Measurements from ENCODE around the gene PGLYRP2.
A peak's percentile ranks its signal among the peaks of the same experiment; 100 is the strongest.
"Not testable (repeated sequence)": the region's sequence is repeated elsewhere in the genome, so short reads cannot be mapped to it uniquely, and the experiment has no call there.

Gene PGLYRP2, protein sequence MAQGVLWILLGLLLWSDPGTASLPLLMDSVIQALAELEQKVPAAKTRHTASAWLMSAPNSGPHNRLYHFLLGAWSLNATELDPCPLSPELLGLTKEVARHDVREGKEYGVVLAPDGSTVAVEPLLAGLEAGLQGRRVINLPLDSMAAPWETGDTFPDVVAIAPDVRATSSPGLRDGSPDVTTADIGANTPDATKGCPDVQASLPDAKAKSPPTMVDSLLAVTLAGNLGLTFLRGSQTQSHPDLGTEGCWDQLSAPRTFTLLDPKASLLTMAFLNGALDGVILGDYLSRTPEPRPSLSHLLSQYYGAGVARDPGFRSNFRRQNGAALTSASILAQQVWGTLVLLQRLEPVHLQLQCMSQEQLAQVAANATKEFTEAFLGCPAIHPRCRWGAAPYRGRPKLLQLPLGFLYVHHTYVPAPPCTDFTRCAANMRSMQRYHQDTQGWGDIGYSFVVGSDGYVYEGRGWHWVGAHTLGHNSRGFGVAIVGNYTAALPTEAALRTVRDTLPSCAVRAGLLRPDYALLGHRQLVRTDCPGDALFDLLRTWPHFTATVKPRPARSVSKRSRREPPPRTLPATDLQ

GRCh38 chr19:15479391-15480345 is at the start of gene PGLYRP2:
PGLYRP2 (minus strand) TSS chr19:15479501; CDS start chr19:15479371, 130 bp downstream.
- DNase-seq: peak; percentile 59

- no peak for DNase-seq
Observed at GRCh38 chr19:15527705-15528104, 48.4 kb upstream of the PGLYRP2 start.

DNA sequence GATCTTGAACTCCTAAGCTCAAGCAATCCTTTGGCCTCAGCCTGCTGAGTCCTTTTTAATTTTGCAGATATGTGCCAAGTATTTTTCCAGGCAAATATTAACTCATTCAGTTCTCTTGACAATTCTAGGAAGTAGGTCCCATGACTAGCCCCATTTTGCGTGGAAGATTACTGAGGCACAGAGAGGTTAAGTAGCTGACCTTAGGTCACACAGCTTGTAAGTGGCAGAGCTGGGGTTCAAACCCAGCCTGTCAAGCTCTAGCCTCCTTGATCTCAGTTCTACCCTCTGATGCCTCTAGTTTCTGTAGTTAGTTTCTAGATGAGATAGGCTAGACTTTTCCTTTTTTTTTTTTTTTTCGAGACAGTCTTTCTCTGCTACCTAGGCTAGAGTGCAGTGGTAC is 47.1 kb upstream of the PGLYRP2 start:
- no peak for DNase-seq

GRCh38 chr19:15525291-15525690 is 46.0 kb upstream of the PGLYRP2 start:
- DNase-seq: no peak

DNA sequence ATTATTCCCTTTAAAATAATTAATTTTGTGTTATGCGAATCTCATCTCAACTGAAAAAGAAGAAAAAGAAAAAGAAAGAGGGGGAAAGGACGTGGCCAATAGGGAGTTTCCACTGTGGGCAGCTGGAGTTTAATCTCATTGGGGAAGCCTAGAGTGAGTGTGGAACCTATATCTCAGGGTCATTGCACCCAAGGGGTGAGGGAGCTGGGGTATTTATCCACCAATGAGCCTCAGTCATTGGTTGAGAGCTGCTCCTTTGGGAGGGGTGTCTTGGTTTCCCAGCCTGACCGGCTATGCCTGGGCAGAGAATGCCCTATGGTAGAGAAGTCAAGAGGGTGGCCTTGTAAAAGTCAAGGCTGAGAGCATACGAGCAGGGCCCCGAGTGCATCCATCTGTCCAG is 45.5 kb upstream of the PGLYRP2 start:
- DNase-seq: no peak

DNA sequence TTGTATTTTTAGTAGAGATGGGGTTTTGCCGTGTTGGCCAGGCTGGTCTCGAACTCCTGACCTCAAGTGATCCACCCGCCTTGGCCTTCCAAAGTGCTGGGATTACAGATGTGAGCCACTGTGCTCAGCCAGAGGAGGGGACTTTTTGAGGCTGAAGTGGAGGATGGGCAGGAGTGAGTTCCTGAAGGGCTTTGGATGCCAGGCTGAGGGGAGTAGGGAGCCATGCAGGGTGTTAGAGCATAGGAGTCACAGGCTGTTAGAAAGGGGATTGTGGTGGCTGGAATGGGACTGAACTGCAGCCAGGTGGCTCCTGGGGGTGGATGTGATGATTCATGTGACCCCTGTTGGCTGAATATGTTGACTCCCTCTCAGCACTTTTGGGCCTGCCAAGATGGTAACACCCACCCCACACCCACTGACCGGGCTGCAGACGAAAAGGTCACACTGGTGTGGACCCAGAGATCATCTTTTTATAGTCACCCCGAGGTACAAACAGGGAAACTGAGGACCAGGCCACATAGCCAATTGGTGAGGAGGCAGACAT is 40.2 kb upstream of the PGLYRP2 start:
- no peak for DNase-seq

DNA sequence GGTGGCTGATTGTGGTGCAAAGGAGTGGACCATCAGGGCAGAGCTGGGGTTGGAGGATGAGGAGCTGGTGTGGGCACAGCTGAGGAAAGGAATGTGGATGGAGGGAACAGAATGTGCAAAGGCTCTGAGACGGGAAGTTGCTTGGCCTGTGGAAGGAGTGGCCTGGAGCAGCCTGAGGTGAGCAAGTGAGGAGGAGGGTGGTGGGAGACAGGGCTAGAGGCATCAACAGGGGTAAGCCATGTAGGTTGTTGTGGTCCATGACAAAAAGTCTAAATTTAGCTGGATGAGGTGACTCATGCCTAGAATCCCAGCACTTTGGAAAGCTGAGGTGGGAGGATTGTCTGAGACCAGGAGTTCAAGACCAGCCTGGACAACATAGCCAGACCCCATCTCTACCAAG is 38.5 kb upstream of the PGLYRP2 start:
- no peak for DNase-seq

DNA sequence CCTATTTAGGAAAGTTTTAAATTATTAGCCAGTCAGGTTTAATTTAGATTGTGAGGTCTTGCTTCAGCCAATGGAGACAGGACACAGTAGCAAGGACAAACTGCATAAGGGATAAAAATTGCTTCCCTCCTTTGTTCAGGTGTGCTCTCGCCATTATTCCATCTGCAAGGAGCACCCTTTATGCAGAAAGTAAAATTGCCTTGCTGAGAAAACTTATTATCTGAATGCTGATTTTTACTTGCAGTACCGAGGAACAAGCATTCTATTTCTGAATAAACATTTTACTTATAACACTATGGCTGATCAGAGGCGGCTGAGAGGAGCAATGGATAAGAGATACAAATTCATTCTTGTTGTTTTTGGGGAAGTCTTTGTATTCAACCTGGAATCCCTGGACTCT is 37.1 kb upstream of the PGLYRP2 start:
- peak; percentile 4 for DNase-seq

DNA sequence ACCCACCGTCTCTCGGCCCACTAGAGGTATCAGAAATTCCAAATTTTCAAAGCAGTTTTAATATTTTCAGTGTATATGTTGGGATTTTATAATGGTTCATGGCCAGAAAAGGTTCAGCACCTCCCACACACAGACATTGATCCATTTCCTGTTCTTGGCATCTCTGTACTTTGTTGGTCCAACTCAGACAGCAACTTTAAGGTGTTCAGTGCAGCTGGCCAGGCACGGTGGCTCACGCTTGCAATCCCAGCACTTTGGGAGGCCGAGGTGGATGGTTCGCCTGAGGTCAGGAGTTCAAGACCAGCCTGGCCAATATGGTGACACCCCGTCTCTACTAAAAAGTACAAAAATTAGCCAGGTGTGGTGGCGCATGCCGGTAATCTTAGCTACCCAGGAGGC is 35.9 kb upstream of the PGLYRP2 start:
- DNase-seq: not testable (repeated sequence)

DNA sequence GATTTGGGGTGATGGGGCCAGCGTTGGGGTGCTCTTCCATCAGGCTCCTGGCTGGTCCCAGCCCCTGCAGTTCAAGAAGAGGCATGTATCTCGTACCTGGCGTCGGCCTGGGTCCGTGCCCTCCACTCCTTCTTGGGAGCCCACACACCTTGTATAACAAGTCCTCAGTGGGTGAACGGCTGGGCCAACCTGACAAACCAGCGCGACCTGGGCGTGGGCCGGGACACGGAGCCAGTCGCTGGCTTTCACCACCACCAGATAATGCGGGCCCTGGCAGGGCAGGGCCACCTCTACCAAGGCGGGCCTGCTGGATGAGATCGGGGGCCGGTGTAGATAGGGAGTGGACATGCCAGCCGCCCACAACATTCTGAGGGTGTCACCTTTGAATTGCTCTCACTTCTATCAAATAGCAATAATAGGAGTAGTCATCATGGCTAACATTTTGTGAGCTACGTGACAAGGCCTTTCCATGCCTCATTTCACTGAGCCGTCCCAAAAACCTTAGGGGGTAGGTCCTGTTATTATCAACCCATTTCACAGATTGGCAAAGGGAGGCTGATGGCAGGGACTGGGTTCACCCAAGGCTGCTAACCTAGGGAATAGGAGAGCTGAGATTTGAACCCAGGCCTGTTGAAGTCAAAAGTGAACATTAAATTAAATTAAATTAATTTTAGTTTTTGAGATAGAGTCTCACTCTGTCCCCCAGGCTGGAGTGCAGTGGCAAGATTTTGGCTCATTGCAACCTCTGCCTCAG is 32.5 kb upstream of the PGLYRP2 start:
- DNase-seq: no peak

GRCh38 chr19:15508035-15508710 is 28.9 kb upstream of the PGLYRP2 start, which contains the start of gene CYP4F22:
CYP4F22 (plus strand) TSS chr19:15508525; CDS start chr19:15525337, 16,812 bp downstream.
- DNase-seq: no peak

DNA sequence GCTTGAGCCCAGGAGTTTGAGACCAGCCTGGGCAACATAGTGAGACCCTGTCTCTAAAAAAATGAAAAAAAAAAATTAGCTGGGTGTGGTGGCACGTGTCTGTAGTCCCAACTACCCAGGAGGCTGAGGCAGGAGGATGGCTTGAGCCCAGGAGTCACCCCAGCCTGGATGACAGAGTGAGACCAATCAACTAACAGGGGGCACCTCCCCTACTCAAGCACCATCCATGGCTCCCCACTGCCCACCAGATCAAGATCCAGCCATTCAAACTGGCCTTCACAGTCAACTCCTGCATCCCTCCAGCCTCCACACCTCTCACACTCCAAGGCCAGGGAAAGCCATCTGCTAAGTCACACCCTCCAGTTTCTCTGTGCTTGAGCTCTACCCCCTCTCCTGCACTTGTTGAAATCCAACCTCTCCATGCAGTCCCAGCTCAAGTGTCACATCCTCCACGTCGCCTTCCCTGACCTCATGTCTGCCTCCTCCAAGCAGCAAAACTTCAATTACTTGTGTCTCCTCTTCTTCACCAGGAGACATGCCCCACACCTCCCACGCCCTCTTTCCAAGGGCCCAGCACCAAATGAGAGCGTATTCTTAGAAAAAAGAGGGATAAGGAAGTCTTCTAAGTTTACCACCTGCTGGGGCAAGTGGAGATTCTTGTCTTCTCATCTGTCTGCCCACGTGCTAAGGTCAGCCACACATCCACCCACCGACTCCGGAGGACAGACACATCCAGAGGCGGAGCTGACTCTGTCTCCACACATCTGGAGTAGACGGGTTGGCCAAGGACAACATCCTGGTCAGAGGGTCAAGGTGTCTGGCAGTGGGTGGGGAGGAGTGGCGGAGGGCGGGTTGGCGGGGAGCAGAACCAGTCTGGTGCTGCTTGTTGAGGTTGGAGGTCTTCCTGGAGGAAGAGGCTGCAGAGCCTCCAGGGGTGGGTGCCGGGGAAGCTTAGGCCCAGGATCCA is 28.1 kb upstream of the PGLYRP2 start:
- no peak for DNase-seq

DNA sequence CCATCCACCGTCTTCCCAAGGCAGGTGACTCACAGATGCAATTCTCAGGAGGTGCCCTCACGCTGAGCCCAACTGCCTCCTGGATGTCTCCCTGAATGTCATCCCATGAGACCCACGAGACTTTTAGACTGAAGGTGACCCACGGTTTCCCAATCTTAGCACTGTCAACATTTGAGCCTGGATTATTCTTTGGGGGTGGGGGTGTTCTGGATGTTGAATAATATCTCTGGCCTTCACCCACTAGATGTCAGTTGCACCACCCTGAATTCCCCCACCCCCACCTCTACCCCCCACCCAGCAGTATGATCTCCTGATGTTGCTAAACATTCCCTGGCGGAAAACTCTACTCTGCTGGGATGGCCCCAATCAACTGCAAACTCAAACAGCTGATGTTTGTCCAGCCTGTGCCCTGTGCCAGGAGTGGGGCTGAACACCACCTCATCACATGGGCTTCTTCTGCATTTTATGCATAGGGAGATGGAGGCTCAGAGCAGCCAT is 26.8 kb upstream of the PGLYRP2 start:
- DNase-seq: no peak

DNA sequence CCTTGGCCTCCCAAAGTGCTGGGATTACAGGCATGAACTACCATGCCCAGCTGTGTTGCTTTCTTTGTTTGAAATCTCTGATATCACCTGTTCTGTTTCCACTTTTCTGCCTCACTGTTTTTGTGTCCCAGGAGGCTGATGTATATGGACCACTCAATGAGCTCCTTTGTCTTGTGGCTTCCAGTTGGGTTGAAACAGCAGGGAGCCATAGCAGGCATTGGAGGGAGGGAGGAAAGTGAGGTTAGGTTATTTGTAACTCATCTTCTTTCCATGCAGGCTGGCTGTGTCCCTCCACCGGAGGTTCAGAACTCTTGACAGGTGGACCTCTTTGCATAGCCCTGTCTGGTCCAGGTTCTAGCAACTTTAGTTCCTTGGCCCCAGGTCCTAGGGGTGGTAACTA is 23.0 kb upstream of the PGLYRP2 start:
- DNase-seq: no peak

DNA sequence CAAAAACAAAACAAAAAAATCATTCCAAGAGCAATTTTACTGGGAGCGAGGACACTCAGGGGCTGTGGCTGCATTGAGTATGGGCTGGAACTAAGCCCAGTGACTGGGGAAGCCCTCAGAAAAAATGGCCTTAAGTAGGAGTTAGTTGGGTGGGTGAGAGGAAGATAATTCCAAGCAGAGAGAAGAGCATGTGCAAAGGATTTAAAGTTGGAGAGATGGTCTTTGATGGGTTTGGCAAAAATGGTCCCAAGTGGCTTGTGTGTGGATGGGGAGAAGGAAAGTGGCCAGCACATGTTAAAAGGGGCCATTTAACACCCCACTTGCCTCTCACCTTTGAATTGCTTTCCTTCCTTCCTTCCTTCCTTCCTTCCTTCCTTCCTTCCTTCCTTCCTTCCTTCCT is 22.3 kb upstream of the PGLYRP2 start:
- no peak for DNase-seq

DNA sequence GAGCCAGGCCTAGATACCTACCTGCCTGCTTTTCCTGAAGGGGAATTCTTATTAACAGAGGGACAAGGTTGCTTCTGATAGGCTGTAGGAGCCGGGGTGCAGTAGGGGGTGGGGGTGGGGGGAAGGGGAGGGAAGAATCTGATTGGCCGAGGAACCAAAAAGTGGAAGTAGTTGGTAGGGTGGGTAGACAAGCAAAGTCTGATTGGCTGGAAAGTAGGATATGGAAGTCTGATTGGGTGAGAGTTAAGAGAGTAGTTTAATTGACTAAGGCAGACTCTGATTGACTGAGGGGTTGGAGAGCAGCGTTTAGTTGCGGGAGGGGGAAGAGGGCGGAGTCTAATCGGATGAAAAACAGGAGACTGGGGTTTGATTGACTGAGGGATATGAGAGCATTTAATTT is 19.6 kb upstream of the PGLYRP2 start:
- DNase-seq: no peak

GRCh38 chr19:15498156-15498858 is 19.0 kb upstream of the PGLYRP2 start:
- no peak for DNase-seq

GRCh38 chr19:15495151-15495550 is 15.8 kb upstream of the PGLYRP2 start:
- DNase-seq: no peak

DNA sequence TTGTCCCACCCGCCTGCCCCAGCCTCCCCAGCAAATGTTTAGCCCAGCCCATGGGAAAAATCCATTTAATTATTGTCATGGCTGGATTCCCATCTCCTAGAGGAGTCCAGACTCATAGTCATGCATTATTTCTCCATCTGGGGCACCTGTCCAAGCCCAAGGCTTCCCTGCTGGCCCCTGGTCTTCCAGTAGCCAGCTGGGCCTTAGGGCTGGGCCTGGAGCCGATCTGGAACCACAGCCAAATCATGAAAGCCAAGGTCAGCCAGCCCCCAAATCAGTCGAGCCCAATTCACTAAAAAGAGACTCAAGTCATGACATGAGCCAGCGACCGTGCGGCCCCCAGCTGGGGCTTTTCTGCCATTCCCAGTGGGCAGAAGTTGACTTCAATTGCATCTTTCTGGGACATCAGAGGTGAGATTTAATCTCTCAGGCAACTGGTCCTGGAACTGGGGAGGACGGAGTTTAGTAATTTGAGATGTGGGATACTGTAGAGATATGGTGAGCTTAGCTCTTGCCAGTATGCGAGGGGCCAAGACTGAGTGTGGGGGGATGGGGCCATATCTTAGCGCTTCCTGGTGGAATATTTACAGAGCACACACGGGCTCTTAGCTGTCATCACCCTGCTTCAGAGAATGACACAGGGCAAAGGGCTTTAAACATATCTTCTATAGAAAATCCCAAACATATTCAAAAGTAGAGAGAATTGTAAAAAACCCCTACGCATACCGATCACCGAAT is 9.4 kb upstream of the PGLYRP2 start:
- no peak for DNase-seq
